Activated CD4-positive, alpha-beta T cell treated with anti-CD3 and anti-CD28 coated beads, Interleukin-2, amount 50 U/mL, for 24 hours (primary cell): Measurements from ENCODE around the gene MCTP1.
A peak's percentile ranks its signal among the peaks of the same experiment; 100 is the strongest.
"Not testable (repeated sequence)": the region's sequence is repeated elsewhere in the genome, so short reads cannot be mapped to it uniquely, and the experiment has no call there.

Experiments
- DNase-seq, 2 donors: peaks; one replicate each; pipeline ENCODE4 v3.0.0-alpha.2; 2020; ENCODE audit warnings: low read depth in 1 of 2, low spot score in 1 of 2

Gene MCTP1

GRCh38 chr5:94891565-94891964 is 393.3 kb downstream of the MCTP1 start:
- DNase-seq: no peak

GRCh38 chr5:94890907-94891306 is 394.0 kb downstream of the MCTP1 start:
- no peak for DNase-seq

GRCh38 chr5:94888674-94889073 is 396.2 kb downstream of the MCTP1 start:
- no peak for DNase-seq

GRCh38 chr5:94885931-94886330 is 399.0 kb downstream of the MCTP1 start:
- DNase-seq: no peak

DNA sequence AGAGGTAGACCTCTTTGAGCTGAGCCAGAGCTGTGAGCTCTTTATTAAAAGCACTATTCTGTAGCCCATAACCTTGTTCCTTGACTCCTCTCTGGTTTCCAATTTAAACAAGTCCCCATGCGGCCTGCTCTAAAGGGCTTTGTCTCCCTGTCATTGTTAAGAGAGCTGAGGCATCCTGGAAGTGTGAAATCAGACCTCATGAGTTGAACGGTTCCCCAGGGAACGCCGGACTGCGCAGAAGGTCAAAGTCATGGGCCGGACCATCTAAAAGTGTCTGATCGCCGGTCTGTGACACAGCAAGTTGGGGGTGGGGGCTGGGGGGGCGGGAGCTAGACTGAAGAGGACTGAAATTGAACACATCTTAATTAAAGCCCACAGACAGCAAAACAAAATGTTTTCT is 400.6 kb downstream of the MCTP1 start:
- no peak for DNase-seq

GRCh38 chr5:94872526-94872925 is 412.4 kb downstream of the MCTP1 start:
- no peak for DNase-seq

GRCh38 chr5:94870511-94871183 is 414.2 kb downstream of the MCTP1 start:
- no peak for DNase-seq

- DNase-seq: no peak
Measured at GRCh38 chr5:94869921-94870320, 415.0 kb downstream of the MCTP1 start.

- no peak for DNase-seq
Measured at GRCh38 chr5:94863951-94864350, 420.9 kb downstream of the MCTP1 start.

- no peak for DNase-seq
Measured at GRCh38 chr5:94857111-94857510, 427.8 kb downstream of the MCTP1 start.

GRCh38 chr5:94856257-94856800 is 428.6 kb downstream of the MCTP1 start:
- no peak for DNase-seq

DNA sequence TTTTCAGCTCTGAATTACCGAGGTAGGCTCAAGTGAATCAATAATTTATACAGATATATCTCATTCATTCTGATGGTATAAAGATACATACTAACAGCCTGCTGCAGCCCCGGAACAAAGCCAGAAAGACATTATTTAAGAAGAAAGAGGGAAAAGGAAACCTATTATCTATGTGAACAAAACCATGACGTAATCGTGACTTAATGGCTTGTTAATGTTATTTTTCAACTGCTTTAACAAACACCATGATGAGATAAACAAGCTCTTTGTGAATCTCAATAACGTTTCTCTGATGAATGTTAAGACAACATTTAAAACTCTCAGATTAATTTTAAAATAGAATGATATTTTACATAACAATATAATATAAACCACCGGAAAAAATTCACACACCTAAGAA is 429.4 kb downstream of the MCTP1 start:
- DNase-seq: no peak

- no peak for DNase-seq
Measured at GRCh38 chr5:94853120-94853519, 431.8 kb downstream of the MCTP1 start.

DNA sequence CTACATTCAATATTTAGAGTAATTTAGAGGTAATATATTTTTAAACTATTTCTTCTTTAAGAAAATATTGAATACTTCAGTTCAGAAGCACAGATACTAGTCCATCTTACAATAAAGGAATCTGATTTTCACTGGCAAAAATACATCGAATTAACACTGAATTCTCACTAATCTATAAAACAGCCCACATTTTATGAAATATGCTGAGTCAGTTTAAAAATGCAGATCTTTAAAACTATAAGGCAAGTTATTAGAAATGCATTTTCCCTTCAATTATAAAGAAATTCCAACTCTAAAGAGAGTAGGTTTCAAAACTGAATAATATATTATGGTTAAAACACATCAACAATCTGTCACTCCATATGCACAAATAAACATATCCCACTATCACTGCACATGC is 433.9 kb downstream of the MCTP1 start:
- DNase-seq: no peak

GRCh38 chr5:94849821-94850736 is 434.8 kb downstream of the MCTP1 start:
- peak in 1 of 2 donors; percentile 52 for DNase-seq

- DNase-seq: no peak
Measured at GRCh38 chr5:94849324-94849723, 435.6 kb downstream of the MCTP1 start.

- DNase-seq: no peak
Measured at GRCh38 chr5:94847726-94848125, 437.2 kb downstream of the MCTP1 start.

- DNase-seq: no peak
Measured at GRCh38 chr5:94847019-94847418, 437.9 kb downstream of the MCTP1 start.

GRCh38 chr5:94845696-94846095 is 439.2 kb downstream of the MCTP1 start:
- DNase-seq: not testable (repeated sequence)

DNA sequence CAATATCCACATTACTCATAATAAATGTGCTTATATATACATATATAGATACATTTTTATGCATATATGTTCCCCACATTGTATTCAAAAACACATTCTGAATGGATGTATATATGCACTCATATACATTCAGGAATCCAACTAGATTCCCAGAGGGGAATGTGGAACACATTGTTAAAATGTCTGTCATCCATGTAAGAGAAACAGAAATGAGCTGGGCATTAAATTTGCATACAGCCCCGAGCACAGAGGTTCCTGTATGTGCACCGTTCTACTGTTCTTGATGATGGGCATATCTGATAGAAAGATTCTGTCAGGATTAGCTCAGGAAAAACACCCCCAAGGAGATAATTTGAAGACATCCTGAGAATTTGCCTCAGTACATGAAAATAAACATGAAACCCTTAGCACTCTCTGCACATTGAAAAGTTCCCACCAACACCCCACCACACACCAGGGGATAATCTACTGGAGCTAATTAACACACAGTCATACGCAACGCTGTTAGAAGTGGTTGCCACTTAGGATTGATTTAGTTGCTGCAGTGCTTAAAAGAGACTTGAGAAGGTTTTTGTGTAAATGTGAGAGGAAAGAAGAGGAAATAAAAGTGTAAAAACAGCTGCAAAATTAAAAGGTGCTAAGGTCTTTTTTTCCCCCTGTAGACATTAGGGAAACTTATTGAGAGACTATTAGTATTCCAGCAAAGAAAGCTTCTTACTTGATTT is 443.1 kb downstream of the MCTP1 start:
- DNase-seq: no peak

DNA sequence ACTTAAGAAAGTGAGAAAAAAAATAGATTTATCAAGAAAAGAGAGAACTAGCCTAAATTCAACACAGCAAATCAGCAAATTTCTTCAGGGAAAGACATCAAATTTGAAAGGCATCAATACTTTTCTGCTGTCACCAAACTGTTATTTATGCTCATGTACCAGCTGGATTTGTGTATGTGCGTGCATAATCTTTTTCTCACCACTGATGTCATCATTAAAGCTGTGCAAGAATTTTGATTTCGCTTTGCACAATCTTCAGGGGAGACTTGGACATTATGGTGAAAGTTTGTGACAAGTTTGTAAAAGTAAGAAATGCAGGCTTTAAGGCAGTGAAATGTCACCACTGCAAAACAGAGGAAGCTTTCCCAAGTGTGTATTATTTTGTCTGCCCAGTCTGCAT is 451.0 kb downstream of the MCTP1 start:
- DNase-seq: no peak

GRCh38 chr5:94832685-94833084 is 452.2 kb downstream of the MCTP1 start:
- no peak for DNase-seq
